ENCODE results near the gene PPP4R4. TPM values are rescaled to one million over a fixed set of nuclear protein-coding genes. Genes with fewer than 3 reads are reported as not detected.

PPP4R4 gene
- polyA plus RNA-seq, 3 donors = 0.08 TPM; not detected in 2

DNA sequence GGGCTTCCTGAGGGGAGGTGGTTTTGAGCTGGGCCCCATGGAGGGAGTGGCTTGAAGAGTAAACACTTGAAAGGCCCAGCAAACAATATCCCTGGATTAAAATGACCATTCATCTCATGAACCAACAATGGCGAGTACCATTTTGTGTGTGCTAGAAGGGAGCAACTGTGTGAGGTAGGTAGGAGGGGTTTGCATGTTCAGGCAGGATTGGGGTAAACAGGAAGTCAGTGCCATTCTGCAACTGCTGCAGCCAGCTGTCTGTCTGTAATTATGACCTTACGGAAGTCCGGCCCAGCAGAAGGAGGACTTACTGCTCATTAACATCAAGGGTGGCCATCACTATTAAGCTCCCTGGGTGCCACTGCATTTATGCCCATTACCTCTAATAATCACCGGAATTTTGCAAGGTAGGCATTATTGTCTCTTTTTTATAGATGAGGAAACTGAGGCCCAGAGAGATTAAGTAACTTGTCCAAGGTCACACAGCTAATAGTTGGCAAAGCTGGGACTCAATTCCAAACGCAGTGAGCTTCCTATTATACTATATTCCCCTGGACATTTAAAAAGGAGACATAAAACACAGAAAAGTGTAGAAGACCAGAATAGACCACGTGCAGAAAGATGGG lies 28.1 kb upstream of the PPP4R4 start:
- Histone ChIP-seq H3K36me3 (replicated peaks in 1 of 2; ENCODE audit: control insufficient read depth in 1 of 2, insufficient read depth in 2 of 2, low read length in 2 of 2) (no peaks in the 10 kb centered on the region), H3K9me3 (replicated peaks in 1 of 2; ENCODE audit: control insufficient read depth in 1 of 2, insufficient read depth in 1 of 2, low read length in 2 of 2) (no peaks in the 10 kb centered on the region), H3K9ac (ENCODE audit: insufficient read depth, low read length, poor library complexity, severe bottlenecking) (no peak overlapping the region), H3K79me2 (ENCODE audit: insufficient read depth, low read length) (no peaks in the 10 kb centered on the region), H2AFZ (ENCODE audit: insufficient read depth, low read depth, low read length, poor library complexity, severe bottlenecking) (no peak overlapping the region), H3K4me2 (replicated peaks; ENCODE audit: extremely low read depth, low read length, poor library complexity, severe bottlenecking) (no peak overlapping the region), H4K20me1 (ENCODE audit: insufficient read depth, low read length) (no peaks in the 10 kb centered on the region), H3K4me1 (ENCODE audit: control insufficient read depth in 1 of 2, insufficient read depth in 2 of 2, low read length in 2 of 2) (peaks cover 8% of the 10 kb centered on the region in 2 donors), H3K4me3 (replicated peaks in 1 of 3; ENCODE audit: low read depth in 2 of 3, low read length in 3 of 3) (no peak overlapping the region), H3K27ac (ENCODE audit: low read depth in 1 of 2, low read length in 2 of 2) (no peak overlapping the region), H3K27me3 (ENCODE audit: control insufficient read depth in 2 of 2, insufficient read depth in 2 of 2, low read length in 2 of 2) (no peaks in the 10 kb centered on the region)
- peak overlapping the region in 2 of 7 donors; percentile 38 to 60 for H3K27ac Mint-ChIP-seq
- peaks cover 0 to 1% (median 0%) of the 10 kb centered on the region in 7 donors for H3K9me3 Mint-ChIP-seq
- H3K36me3 Mint-ChIP-seq = no peaks in the 10 kb centered on the region
- no peak overlapping the region for H3K4me3 Mint-ChIP-seq
- intact Hi-C loops (cut with micrococcal nuclease) = no loop called here
- 71% methylated on average over 3 of the region's 6 CpGs for WGBS (ENCODE audit: insufficient coverage)
- no peak for DNase-seq
- TF ChIP-seq, protein P1, sequence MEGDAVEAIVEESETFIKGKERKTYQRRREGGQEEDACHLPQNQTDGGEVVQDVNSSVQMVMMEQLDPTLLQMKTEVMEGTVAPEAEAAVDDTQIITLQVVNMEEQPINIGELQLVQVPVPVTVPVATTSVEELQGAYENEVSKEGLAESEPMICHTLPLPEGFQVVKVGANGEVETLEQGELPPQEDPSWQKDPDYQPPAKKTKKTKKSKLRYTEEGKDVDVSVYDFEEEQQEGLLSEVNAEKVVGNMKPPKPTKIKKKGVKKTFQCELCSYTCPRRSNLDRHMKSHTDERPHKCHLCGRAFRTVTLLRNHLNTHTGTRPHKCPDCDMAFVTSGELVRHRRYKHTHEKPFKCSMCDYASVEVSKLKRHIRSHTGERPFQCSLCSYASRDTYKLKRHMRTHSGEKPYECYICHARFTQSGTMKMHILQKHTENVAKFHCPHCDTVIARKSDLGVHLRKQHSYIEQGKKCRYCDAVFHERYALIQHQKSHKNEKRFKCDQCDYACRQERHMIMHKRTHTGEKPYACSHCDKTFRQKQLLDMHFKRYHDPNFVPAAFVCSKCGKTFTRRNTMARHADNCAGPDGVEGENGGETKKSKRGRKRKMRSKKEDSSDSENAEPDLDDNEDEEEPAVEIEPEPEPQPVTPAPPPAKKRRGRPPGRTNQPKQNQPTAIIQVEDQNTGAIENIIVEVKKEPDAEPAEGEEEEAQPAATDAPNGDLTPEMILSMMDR (IDR thresholded peaks at IDR 0.05) = no peak
- H3K4me1 Mint-ChIP-seq = peaks cover 13% of the 10 kb centered on the region
- peaks cover 0 to 2% (median 1%) of the 10 kb centered on the region in 3 donors for H3K27me3 Mint-ChIP-seq (ENCODE audit: low read depth in 3 of 3)

DNA sequence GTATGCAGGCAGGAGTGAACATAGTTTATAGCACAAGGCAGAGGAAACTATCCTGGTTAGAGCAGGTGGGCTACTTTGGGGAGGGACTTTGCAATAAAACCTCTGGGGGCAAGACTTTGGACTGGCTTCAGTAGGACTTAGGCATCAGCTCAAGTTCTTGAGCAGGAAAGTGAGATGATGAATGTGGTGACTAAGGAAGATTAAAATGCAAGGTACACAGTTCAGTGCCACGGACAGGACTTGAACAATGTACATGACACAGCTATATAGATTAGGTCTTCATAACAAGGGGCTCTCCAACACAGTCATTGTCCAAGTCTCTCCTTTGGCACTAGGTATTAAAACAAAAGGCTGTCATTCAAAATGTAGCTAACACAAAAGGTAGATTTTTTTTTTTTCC lies 21.4 kb upstream of the PPP4R4 start:
- Histone ChIP-seq H3K9ac (ENCODE audit: insufficient read depth, low read length, poor library complexity, severe bottlenecking) (no peak overlapping the region), H4K20me1 (ENCODE audit: insufficient read depth, low read length) (no peaks in the 10 kb centered on the region), H3K4me1 (ENCODE audit: control insufficient read depth in 1 of 2, insufficient read depth in 2 of 2, low read length in 2 of 2) (peaks cover 6 to 9% of the 10 kb centered on the region in 2 donors), H3K27ac (ENCODE audit: low read depth in 1 of 2, low read length in 2 of 2) (no peak overlapping the region), H3K27me3 (ENCODE audit: control insufficient read depth in 2 of 2, insufficient read depth in 2 of 2, low read length in 2 of 2) (no peaks in the 10 kb centered on the region), H3K9me3 (replicated peaks in 1 of 2; ENCODE audit: control insufficient read depth in 1 of 2, insufficient read depth in 1 of 2, low read length in 2 of 2) (peaks cover 0 to 6% of the 10 kb centered on the region in 2 donors), H3K79me2 (ENCODE audit: insufficient read depth, low read length) (no peaks in the 10 kb centered on the region), H3K4me2 (replicated peaks; ENCODE audit: extremely low read depth, low read length, poor library complexity, severe bottlenecking) (no peak overlapping the region), H3K4me3 (replicated peaks in 1 of 3; ENCODE audit: low read depth in 2 of 3, low read length in 3 of 3) (no peak overlapping the region), H3K36me3 (replicated peaks in 1 of 2; ENCODE audit: control insufficient read depth in 1 of 2, insufficient read depth in 2 of 2, low read length in 2 of 2) (no peaks in the 10 kb centered on the region), H2AFZ (ENCODE audit: insufficient read depth, low read depth, low read length, poor library complexity, severe bottlenecking) (no peak overlapping the region)
- TF ChIP-seq, protein P1 (IDR thresholded peaks at IDR 0.05) = no peak
- peaks cover 0 to 9% (median 5%) of the 10 kb centered on the region in 7 donors for H3K9me3 Mint-ChIP-seq
- peaks cover 0 to 2% of the 10 kb centered on the region in 2 donors for H3K36me3 Mint-ChIP-seq
- H3K4me1 Mint-ChIP-seq = peaks cover 14% of the 10 kb centered on the region
- H3K27me3 Mint-ChIP-seq (ENCODE audit: low read depth in 3 of 3) = peaks cover 0 to 3% (median 1%) of the 10 kb centered on the region in 3 donors
- no peak overlapping the region for H3K27ac Mint-ChIP-seq
- H3K4me3 Mint-ChIP-seq = no peak overlapping the region
- intact Hi-C loops (cut with micrococcal nuclease) = no loop called here
- no CpG with 5 or more reads among the region's 1 CpG for WGBS (ENCODE audit: insufficient coverage)
- DNase-seq = no peak

All from CD14-positive monocyte (primary cell).